ENCODE measurements around the gene RGMB.

RGMB gene

DNA sequence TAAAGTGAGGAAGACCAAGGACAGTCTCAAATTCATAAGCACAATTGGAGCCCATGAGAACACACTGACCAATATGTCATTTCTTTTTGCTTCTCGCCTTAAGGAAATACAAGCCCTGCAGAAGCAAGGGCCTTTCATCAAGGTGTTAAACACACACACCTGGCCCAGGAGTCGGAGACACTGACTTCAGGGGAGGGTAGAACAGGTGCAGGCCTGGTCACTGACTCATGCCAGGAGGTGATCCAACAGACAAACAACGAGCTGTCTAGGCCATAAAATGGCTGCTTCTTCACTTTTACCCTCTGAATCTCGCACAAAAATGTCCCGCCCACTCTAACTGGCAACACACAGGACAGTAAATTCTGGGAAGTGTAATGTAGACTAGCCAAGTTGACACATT is 62.7 kb downstream of the RGMB start:
- no peak for DNase-seq

DNA sequence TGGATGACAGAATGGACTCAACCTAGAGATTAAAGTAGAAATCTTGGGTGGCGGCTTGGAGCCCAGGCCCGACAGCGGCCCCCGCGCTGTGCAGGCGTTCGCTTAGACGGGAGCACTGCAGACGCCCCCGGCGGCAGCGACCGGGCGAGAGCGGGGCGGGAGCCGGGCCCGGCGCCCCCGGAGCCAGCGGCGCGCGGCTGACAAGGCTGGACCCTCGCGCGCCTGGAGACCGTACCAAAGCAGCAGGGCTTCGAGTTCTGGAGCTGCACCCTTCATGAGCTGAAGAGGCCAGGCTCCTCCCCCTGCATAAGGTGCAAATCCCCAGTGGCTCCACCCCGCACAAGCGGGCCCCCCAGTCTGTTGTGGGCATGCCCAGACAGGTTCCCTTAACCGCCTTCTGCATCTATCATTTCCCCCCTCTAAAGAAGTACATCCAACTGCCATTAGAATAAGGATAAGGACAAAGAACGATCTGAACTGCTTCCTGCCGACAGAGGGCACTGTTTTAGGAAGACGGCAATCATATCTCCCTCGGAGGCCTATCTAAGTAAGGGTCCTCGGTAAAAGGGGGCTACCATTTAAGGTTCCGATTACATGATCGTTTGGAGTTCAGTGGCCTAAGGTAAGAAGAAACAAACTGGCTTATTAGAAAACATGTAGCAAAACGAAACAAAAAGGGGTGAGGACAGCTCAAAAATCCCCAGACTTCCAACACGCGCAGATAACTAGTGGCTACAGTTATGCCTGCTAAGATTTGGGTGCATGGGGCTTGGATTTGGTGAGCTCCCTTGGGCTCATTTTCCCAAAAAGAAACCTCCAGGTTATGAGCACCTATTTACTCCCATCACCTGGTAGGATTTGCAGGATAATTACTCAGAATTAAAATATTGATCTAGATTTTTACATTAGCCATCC is 66.3 kb downstream of the RGMB start:
- DNase-seq = peak in 2 of 4 experiments; percentile 5 to 35

DNA sequence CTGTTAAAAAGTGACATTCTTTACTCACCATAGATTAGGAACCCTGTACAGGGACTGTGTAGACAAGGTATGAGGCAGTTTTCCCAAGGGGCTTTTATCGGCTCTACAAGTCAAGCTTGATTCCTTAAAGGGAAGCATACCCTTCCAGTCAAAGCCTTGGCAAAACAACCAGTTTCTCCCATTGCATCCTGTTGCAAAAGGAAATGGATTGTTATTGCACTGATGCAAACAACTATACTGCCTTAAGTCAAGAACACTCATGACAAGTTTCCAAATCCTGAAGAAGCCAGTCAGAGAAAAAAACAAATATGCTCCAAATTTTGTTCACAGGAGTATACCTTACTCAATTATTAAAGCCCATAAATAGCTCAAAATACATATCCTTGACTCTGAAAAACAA is 67.5 kb downstream of the RGMB start:
- DNase-seq = no peak

DNA sequence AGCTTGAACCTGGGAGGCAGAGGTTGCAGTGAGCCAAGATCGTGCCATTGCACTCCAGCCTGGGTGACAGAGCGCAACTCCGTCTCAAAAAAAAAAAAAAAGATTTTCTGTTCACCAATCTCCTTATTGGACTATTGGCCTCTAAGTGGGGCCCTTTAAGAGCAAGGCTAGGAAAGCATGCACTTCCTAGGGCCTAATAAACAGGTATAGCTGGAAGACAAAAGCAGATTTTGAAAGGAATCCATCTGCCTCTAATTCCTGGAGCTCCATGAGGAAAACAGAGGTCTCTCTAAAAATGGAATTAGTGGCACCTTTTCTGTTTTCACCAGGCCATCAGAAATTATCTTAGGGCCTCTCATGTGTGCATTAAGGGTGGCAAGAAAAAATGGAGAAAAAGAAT is 70.0 kb downstream of the RGMB start:
- DNase-seq = no peak

DNA sequence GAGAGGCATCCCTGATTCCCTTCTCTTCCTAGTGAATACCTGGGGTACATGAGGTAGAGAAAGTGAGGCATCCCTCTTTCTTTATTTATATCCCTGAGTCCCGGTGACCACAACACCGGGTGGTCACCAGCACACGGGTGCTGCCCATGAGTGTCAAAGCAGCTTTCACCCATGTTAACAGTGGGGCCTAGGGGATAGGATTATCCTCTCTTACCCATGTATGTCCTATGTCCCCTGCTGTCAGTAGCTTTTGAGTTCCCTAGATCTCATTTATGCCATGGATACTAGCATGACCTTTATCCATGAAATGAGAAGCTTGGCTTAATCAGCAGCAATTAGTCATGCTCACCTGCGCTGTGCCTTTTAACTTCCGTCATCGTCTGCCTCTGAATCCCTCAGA is 71.4 kb downstream of the RGMB start:
- no peak for DNase-seq

DNA sequence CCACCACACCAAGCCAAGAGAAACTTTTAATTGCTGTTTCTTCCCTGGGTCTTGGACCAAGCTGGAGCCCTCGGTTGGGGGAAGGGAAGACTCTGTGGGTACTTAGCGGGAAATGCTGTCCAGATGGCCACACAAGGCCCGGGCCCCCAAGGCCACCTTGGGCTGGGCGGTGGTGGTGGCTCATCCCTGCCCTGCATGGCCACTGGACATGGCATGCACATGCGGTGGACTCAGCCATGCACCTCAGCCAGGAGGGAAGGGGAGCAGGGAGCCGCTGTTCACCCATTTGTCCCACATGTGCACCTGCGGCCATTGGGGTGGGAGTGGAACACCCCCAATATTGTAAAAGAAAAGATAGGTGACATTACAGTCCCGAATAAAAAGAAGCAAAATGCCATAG is 72.4 kb downstream of the RGMB start:
- no peak for DNase-seq

Measured in suppressor macrophage (primary cell).